ENCODE measurements around the gene KRTAP5-1. TPM values are rescaled to one million over a fixed set of nuclear protein-coding genes. Genes with fewer than 3 reads are reported as not detected.
"Not testable (repeated sequence)": the region's sequence is repeated elsewhere in the genome, so short reads cannot be mapped to it uniquely, and the experiment has no call there.

The KRTAP5-1 gene
- total RNA-seq, 1 donor from 2014 or later, result not detected

GRCh38 chr11:1604181-1604580, 19.1 kb upstream of the KRTAP5-1 start:
- ATAC-seq (no peak), DNase-seq (no peak)
- intact Hi-C loops (cut with micrococcal nuclease), result no loop called here

GRCh38 chr11:1603629-1604028, 18.5 kb upstream of the KRTAP5-1 start:
- DNase-seq, result no peak
- intact Hi-C loops (cut with micrococcal nuclease), result no loop called here
- no peak for ATAC-seq

- intact Hi-C loops (cut with micrococcal nuclease), result not testable (repeated sequence)
These were observed 16.6 kb upstream of the KRTAP5-1 start for GRCh38 chr11:1601663-1602062.

GRCh38 chr11:1600626-1601025, 15.5 kb upstream of the KRTAP5-1 start:
- intact Hi-C loops (cut with micrococcal nuclease), result no loop called here
- DNase-seq (no peak), ATAC-seq (no peak)

More at GRCh38 chr11:1601663-1602062, 16.6 kb upstream of the KRTAP5-1 start:
- not testable (repeated sequence) for ATAC-seq, DNase-seq

GRCh38 chr11:1598816-1599215, 13.7 kb upstream of the KRTAP5-1 start:
- DNase-seq (no peak), ATAC-seq (no peak)
- intact Hi-C loops (cut with micrococcal nuclease), result no loop called here

GRCh38 chr11:1598406-1598805, 13.3 kb upstream of the KRTAP5-1 start:
- DNase-seq; intact Hi-C loops (cut with micrococcal nuclease); ATAC-seq: not testable (repeated sequence)

- intact Hi-C loops (cut with micrococcal nuclease), result no loop called here
- DNase-seq (no peak), ATAC-seq (no peak)
These were observed 12.9 kb upstream of the KRTAP5-1 start, which contains the start of gene KRTAP5-2 for GRCh38 chr11:1597994-1598380. TSS of gene KRTAP5-2 (minus strand) at chr11:1598294. CDS start at chr11:1598250, 44 bp downstream.

- DNase-seq (no peak), ATAC-seq (no peak)
- intact Hi-C loops (cut with micrococcal nuclease), result no loop called here
These were observed 12.4 kb upstream of the KRTAP5-1 start for GRCh38 chr11:1597331-1597993.

GRCh38 chr11:1596576-1597121, 11.6 kb upstream of the KRTAP5-1 start:
- intact Hi-C loops (cut with micrococcal nuclease); ATAC-seq; DNase-seq: not testable (repeated sequence)

- ATAC-seq; intact Hi-C loops (cut with micrococcal nuclease); DNase-seq: not testable (repeated sequence)
These were observed 11.0 kb upstream of the KRTAP5-1 start for GRCh38 chr11:1595994-1596575.

- DNase-seq (no peak), ATAC-seq (no peak)
- intact Hi-C loops (cut with micrococcal nuclease), result no loop called here
These were observed 7.5 kb upstream of the KRTAP5-1 start for GRCh38 chr11:1592628-1593027.

- DNase-seq (no peak), ATAC-seq (no peak)
- intact Hi-C loops (cut with micrococcal nuclease), result no loop called here
These were observed 4.9 kb upstream of the KRTAP5-1 start for GRCh38 chr11:1589996-1590395.

- ATAC-seq, result peak; percentile 66
- DNase-seq; intact Hi-C loops (cut with micrococcal nuclease): not testable (repeated sequence)
These were observed 4.3 kb upstream of the KRTAP5-1 start for GRCh38 chr11:1589191-1589963.

- no peak for DNase-seq
- no peak for ATAC-seq
- intact Hi-C loops (cut with micrococcal nuclease), result no loop called here
These were observed 1.6 kb upstream of the KRTAP5-1 start for GRCh38 chr11:1586699-1587098.

GRCh38 chr11:1582909-1583308, 2.2 kb downstream of the KRTAP5-1 start:
- intact Hi-C loops (cut with micrococcal nuclease); DNase-seq; ATAC-seq: not testable (repeated sequence)

GRCh38 chr11:1581976-1582375, 3.1 kb downstream of the KRTAP5-1 start:
- intact Hi-C loops (cut with micrococcal nuclease), result no loop called here
- DNase-seq (no peak), ATAC-seq (no peak)

- DNase-seq (no peak), ATAC-seq (no peak)
- intact Hi-C loops (cut with micrococcal nuclease), result no loop called here
These were observed 8.3 kb downstream of the KRTAP5-1 start for GRCh38 chr11:1576825-1577224.

- intact Hi-C loops (cut with micrococcal nuclease); DNase-seq; ATAC-seq: not testable (repeated sequence)
These were observed 9.3 kb downstream of the KRTAP5-1 start for GRCh38 chr11:1575756-1576155.

- intact Hi-C loops (cut with micrococcal nuclease), result no loop called here
- ATAC-seq (no peak), DNase-seq (no peak)
These were observed 10.2 kb downstream of the KRTAP5-1 start for GRCh38 chr11:1574933-1575242.
